ENCODE data around the gene TIGD6. TPM values are rescaled to one million over a fixed set of nuclear protein-coding genes. Genes with fewer than 3 reads are reported as not detected.

TIGD6 gene
- total and polyA plus RNA-seq, 4 donors = 1.3 to 2.9 (median 2.1) TPM

DNA sequence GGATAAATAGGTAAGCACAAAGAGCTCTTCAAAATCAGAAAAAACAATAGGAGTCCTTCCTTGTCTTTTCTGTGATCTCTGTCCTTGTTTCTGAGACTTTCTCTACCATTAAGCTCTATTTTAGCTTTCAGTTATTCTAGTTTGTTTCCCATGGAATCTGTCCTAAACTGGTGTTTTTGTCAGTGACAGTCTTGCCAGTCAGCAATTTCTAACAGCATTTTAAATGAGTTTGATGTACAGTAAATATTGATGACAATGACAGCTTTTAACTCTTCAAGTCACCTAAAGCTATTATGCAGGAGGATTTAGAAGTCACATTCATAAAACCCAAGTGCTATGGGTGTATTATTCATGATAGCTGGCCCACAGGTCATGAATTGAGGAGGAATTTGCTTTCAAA is 17.9 kb downstream of the TIGD6 start:
- no peak overlapping the region for H3K4me3 ChIP-seq (ENCODE audit: low read depth in 1 of 3, low read length in 3 of 3)
- H3K27ac ChIP-seq (ENCODE audit: low read depth in 1 of 2, low read length in 2 of 2) = no peak overlapping the region
- H3K36me3 ChIP-seq (ENCODE audit: control insufficient read depth in 4 of 4, insufficient read depth in 3 of 4, low read depth in 1 of 4, low read length in 3 of 4) = no peaks in the 10 kb centered on the region
- no peaks in the 10 kb centered on the region for H3K27me3 ChIP-seq (ENCODE audit: control insufficient read depth in 4 of 4, insufficient read depth in 4 of 4, low read length in 3 of 4)
- no peak for DNase-seq (ENCODE audit: low spot score)
- no peaks in the 10 kb centered on the region for H3K4me1 ChIP-seq (ENCODE audit: control insufficient read depth in 4 of 4, insufficient read depth in 4 of 4, low read length in 3 of 4)
- TF ChIP-seq, protein P1, sequence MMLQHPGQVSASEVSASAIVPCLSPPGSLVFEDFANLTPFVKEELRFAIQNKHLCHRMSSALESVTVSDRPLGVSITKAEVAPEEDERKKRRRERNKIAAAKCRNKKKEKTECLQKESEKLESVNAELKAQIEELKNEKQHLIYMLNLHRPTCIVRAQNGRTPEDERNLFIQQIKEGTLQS (IDR thresholded peaks at IDR 0.05) = no peak
- no peaks in the 10 kb centered on the region for H3K9me3 ChIP-seq (ENCODE audit: control insufficient read depth in 4 of 4, low read length in 3 of 4)
- no peak overlapping the region for H3K9ac ChIP-seq (ENCODE audit: low read depth in 1 of 2, low read length in 2 of 2)

DNA sequence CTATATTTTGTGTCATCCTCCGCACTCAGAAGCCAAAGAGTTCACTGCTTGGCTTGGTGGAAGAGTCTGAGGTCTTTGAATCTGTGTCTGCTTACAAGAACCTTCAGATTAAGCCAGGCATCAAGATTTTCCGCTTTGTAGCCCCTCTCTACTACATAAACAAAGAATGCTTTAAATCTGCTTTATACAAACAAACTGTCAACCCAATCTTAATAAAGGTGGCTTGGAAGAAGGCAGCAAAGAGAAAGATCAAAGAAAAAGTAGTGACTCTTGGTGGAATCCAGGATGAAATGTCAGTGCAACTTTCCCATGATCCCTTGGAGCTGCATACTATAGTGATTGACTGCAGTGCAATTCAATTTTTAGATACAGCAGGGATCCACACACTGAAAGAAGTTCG is 19.2 kb downstream of the TIGD6 start:
- H3K9ac ChIP-seq (ENCODE audit: low read depth in 1 of 2, low read length in 2 of 2) = no peak overlapping the region
- TF ChIP-seq SP1 (IDR thresholded peaks at IDR 0.05) = no peak
- no peak for TF ChIP-seq HNF4G (IDR thresholded peaks at IDR 0.05)
- no peak for TF ChIP-seq HNF4A (conservative IDR thresholded peaks at IDR 0.05)
- TF ChIP-seq, protein P2, sequence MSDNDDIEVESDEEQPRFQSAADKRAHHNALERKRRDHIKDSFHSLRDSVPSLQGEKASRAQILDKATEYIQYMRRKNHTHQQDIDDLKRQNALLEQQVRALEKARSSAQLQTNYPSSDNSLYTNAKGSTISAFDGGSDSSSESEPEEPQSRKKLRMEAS (IDR thresholded peaks at IDR 0.05) = no peak
- no peak for TF ChIP-seq RXRA (IDR thresholded peaks at IDR 0.05)
- TF ChIP-seq, protein P3, sequence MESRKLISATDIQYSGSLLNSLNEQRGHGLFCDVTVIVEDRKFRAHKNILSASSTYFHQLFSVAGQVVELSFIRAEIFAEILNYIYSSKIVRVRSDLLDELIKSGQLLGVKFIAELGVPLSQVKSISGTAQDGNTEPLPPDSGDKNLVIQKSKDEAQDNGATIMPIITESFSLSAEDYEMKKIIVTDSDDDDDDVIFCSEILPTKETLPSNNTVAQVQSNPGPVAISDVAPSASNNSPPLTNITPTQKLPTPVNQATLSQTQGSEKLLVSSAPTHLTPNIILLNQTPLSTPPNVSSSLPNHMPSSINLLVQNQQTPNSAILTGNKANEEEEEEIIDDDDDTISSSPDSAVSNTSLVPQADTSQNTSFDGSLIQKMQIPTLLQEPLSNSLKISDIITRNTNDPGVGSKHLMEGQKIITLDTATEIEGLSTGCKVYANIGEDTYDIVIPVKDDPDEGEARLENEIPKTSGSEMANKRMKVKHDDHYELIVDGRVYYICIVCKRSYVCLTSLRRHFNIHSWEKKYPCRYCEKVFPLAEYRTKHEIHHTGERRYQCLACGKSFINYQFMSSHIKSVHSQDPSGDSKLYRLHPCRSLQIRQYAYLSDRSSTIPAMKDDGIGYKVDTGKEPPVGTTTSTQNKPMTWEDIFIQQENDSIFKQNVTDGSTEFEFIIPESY (IDR thresholded peaks at IDR 0.05) = no peak
- TF ChIP-seq, protein P1 (IDR thresholded peaks at IDR 0.05) = no peak
- TF ChIP-seq RAD21 (IDR thresholded peaks at IDR 0.05) = no peak
- TF ChIP-seq GABPA (IDR thresholded peaks at IDR 0.05 in 1 of 2, conservative IDR thresholded peaks at IDR 0.05 in 1 of 2) = no peak
- TF ChIP-seq, protein P4, sequence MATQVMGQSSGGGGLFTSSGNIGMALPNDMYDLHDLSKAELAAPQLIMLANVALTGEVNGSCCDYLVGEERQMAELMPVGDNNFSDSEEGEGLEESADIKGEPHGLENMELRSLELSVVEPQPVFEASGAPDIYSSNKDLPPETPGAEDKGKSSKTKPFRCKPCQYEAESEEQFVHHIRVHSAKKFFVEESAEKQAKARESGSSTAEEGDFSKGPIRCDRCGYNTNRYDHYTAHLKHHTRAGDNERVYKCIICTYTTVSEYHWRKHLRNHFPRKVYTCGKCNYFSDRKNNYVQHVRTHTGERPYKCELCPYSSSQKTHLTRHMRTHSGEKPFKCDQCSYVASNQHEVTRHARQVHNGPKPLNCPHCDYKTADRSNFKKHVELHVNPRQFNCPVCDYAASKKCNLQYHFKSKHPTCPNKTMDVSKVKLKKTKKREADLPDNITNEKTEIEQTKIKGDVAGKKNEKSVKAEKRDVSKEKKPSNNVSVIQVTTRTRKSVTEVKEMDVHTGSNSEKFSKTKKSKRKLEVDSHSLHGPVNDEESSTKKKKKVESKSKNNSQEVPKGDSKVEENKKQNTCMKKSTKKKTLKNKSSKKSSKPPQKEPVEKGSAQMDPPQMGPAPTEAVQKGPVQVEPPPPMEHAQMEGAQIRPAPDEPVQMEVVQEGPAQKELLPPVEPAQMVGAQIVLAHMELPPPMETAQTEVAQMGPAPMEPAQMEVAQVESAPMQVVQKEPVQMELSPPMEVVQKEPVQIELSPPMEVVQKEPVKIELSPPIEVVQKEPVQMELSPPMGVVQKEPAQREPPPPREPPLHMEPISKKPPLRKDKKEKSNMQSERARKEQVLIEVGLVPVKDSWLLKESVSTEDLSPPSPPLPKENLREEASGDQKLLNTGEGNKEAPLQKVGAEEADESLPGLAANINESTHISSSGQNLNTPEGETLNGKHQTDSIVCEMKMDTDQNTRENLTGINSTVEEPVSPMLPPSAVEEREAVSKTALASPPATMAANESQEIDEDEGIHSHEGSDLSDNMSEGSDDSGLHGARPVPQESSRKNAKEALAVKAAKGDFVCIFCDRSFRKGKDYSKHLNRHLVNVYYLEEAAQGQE (IDR thresholded peaks at IDR 0.05) = no peak
- 95% methylated on average over 3 of the region's 3 CpGs for WGBS
- DNase-seq (ENCODE audit: low spot score) = no peak
- no peak overlapping the region for H3K27ac ChIP-seq (ENCODE audit: low read depth in 1 of 2, low read length in 2 of 2)
- no peaks in the 10 kb centered on the region for H3K4me1 ChIP-seq (ENCODE audit: control insufficient read depth in 4 of 4, insufficient read depth in 4 of 4, low read length in 3 of 4)
- no peak overlapping the region for H3K4me3 ChIP-seq (ENCODE audit: low read depth in 1 of 3, low read length in 3 of 3)
- H3K9me3 ChIP-seq (ENCODE audit: control insufficient read depth in 4 of 4, low read length in 3 of 4) = no peaks in the 10 kb centered on the region
- no peaks in the 10 kb centered on the region for H3K27me3 ChIP-seq (ENCODE audit: control insufficient read depth in 4 of 4, insufficient read depth in 4 of 4, low read length in 3 of 4)
- no peaks in the 10 kb centered on the region for H3K36me3 ChIP-seq (ENCODE audit: control insufficient read depth in 4 of 4, insufficient read depth in 3 of 4, low read depth in 1 of 4, low read length in 3 of 4)

DNA sequence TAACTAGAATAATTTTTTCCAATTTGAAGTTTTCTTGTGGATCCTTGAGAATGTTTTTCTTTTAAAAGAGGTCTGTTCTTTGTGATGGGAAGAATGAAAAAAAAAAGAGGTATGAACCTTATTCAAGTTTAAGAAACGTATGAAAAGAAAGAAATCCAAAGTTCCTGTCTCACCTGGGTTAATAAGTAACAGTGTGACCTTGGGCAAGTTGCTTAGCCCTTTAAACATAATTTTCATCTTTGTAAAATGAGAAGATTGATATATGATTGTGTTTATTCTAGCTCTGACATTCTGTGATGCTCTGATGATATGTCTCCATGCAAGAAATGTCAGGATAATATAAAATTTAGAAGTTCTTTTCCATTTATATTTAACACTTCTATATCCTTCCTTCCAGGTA is 20.6 kb downstream of the TIGD6 start:
- H3K4me1 ChIP-seq (ENCODE audit: control insufficient read depth in 4 of 4, insufficient read depth in 4 of 4, low read length in 3 of 4) = no peaks in the 10 kb centered on the region
- H3K9me3 ChIP-seq (ENCODE audit: control insufficient read depth in 4 of 4, low read length in 3 of 4) = no peaks in the 10 kb centered on the region
- WGBS = 34% methylated on average over 1 of the region's 1 CpG
- no peaks in the 10 kb centered on the region for H3K27me3 ChIP-seq (ENCODE audit: control insufficient read depth in 4 of 4, insufficient read depth in 4 of 4, low read length in 3 of 4)
- no peak for DNase-seq (ENCODE audit: low spot score)
- H3K27ac ChIP-seq (ENCODE audit: low read depth in 1 of 2, low read length in 2 of 2) = no peak overlapping the region
- no peak overlapping the region for H3K4me3 ChIP-seq (ENCODE audit: low read depth in 1 of 3, low read length in 3 of 3)
- no peak overlapping the region for H3K9ac ChIP-seq (ENCODE audit: low read depth in 1 of 2, low read length in 2 of 2)
- no peaks in the 10 kb centered on the region for H3K36me3 ChIP-seq (ENCODE audit: control insufficient read depth in 4 of 4, insufficient read depth in 3 of 4, low read depth in 1 of 4, low read length in 3 of 4)
- no peak for TF ChIP-seq EGR1 (IDR thresholded peaks at IDR 0.05; ENCODE audit: low read depth in 2 of 2)
